ENCODE measurements around the gene TTC27. TPM values are rescaled to one million over a fixed set of nuclear protein-coding genes. Genes with fewer than 3 reads are reported as not detected.

The TTC27 gene
- total and polyA plus RNA-seq, 10 of the 15 experiments (the other 5 are each of a cell fraction or from before 2014, with no cell fraction given): 20.4 to 34.9 (median 26.0) TPM

DNA sequence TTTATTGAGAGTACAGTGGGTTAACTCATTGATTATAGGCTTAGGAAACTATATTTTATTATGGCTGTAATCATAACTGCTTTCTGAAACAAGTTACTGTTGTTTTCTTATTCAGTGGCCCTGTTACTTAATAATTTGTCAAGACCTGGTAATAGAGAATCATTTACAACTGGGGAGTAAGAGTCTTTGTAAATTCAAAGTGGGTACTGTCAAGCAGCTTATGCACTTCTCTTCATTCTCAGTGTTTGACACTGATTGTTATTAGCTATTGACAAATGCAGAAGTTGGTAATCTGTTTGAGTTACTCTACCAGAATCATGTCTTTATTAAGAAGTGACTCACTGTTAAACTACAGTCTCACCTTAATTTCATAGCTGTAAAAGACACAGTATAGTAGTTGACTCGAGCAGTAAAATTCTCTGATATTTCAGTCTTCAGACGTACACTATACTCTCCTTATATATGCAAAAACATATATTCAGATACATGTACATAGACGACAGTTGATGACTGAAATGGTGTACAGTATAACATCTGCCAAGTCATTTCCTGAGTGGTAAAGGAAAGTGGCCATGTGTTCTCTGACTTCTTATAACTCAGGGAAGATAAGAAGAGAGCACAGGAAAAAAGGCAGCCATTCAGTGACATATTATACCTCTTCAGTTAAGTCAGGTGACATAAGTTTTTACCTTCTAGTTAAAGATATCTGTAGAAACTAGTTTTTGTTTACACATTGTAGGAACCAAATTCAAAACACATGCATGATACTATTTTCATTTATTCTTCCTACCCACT is 36.0 kb upstream of the TTC27 start:
- H3K9me3 ChIP-seq (replicated peaks; ENCODE audit: control insufficient read depth, insufficient read depth, low read length): no peaks in the 10 kb centered on the region
- CTCF ChIA-PET: no interaction called here
- RAD21 ChIA-PET (ENCODE audit: unreplicated experiment): no interaction called here
- intact Hi-C loops (cut with micrococcal nuclease; ENCODE audit: unreplicated experiment): no loop called here
- SMC1A ChIA-PET (ENCODE audit: uncharacterized antibody, unreplicated experiment): interaction anchor here (0.7 to 1.9 kb wide), 5 partner anchors 21 to 45 kb away, joined by 3 to 5 read pairs (median 3); no protein-coding TSS in a partner anchor
- POLR2A ChIA-PET: interaction anchor here (1.5 kb wide), 1 partner anchor 63 kb away, joined by 4 read pairs; no protein-coding TSS in a partner anchor
- H3K9ac ChIP-seq (ENCODE audit: control insufficient read depth, insufficient read depth, low read length): no peak overlapping the region
- no peak overlapping the region for H2AFZ ChIP-seq (ENCODE audit: control insufficient read depth, low read depth, low read length)
- peak overlapping the region; percentile 22; the same call in 1 of the 2 replicates for H3K27ac ChIP-seq (ENCODE audit: control insufficient read depth, insufficient read depth)
- H3K27me3 ChIP-seq (replicated peaks in 1 of 2; ENCODE audit: control insufficient read depth in 2 of 2, insufficient read depth in 2 of 2, low read length in 1 of 2): no peaks in the 10 kb centered on the region
- H3K79me2 ChIP-seq (ENCODE audit: control insufficient read depth, insufficient read depth, low read length): no peaks in the 10 kb centered on the region
- ATAC-seq (peak; percentile 68), DNase-seq (ENCODE audit: low read depth, low spot score) (peak; percentile 9), FAIRE-seq (peak; percentile 65)
- WGBS (ENCODE audit: insufficient coverage, insufficient replicate concordance, low lambda C conversion rate, missing lambda C conversion rate): 1% methylated on average over 3 of the region's 3 CpGs
- H3K4me3 ChIP-seq: no peak overlapping the region
- H4K20me1 ChIP-seq (ENCODE audit: control insufficient read depth, insufficient read depth): no peaks in the 10 kb centered on the region
- no peak for TF ChIP-seq NFXL1 (IDR thresholded peaks at IDR 0.05; ENCODE audit: borderline replicate concordance)
- TF ChIP-seq, protein P1, sequence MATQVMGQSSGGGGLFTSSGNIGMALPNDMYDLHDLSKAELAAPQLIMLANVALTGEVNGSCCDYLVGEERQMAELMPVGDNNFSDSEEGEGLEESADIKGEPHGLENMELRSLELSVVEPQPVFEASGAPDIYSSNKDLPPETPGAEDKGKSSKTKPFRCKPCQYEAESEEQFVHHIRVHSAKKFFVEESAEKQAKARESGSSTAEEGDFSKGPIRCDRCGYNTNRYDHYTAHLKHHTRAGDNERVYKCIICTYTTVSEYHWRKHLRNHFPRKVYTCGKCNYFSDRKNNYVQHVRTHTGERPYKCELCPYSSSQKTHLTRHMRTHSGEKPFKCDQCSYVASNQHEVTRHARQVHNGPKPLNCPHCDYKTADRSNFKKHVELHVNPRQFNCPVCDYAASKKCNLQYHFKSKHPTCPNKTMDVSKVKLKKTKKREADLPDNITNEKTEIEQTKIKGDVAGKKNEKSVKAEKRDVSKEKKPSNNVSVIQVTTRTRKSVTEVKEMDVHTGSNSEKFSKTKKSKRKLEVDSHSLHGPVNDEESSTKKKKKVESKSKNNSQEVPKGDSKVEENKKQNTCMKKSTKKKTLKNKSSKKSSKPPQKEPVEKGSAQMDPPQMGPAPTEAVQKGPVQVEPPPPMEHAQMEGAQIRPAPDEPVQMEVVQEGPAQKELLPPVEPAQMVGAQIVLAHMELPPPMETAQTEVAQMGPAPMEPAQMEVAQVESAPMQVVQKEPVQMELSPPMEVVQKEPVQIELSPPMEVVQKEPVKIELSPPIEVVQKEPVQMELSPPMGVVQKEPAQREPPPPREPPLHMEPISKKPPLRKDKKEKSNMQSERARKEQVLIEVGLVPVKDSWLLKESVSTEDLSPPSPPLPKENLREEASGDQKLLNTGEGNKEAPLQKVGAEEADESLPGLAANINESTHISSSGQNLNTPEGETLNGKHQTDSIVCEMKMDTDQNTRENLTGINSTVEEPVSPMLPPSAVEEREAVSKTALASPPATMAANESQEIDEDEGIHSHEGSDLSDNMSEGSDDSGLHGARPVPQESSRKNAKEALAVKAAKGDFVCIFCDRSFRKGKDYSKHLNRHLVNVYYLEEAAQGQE (IDR thresholded peaks at IDR 0.05; ENCODE audit: low read depth, low read length): no peak
- no peak for TF ChIP-seq KLF5 (IDR thresholded peaks at IDR 0.05; ENCODE audit: partially characterized antibody)
- in situ Hi-C loops (cut with MboI): no loop called here
- no peaks in the 10 kb centered on the region for H3K4me1 ChIP-seq (ENCODE audit: control insufficient read depth, insufficient read depth, low read length)
- BruUV-seq (replicated peaks): no TSS peak
- H3K36me3 ChIP-seq (ENCODE audit: control insufficient read depth in 2 of 2, insufficient read depth in 2 of 2, low read length in 1 of 2): peaks cover 0 to 8% of the 10 kb centered on the region in 2 experiments; a peak in 3 of 4 replicates
- no peak overlapping the region for H3K4me2 ChIP-seq (ENCODE audit: control insufficient read depth, insufficient read depth)
